DND-41 (cell line): ENCODE results near the gene PLA2G4A.

ENCODE experiments used
- CTCF ChIP-seq: IDR thresholded peaks from 2 replicates; pipeline ENCODE4 v1.5.1; 2012; ENCODE audit warnings: borderline replicate concordance, low read length, moderate library complexity, mild to moderate bottlenecking; ENCODE audit not compliant: poor library complexity, severe bottlenecking; ENCODE audit errors: extremely low read depth
- EZH2 ChIP-seq: IDR thresholded peaks from 3 replicates; pipeline ENCODE4 v1.6.1; 2012; ENCODE audit warnings: borderline replicate concordance, low read depth, mild to moderate bottlenecking, moderate library complexity, low read length, inconsistent platforms; ENCODE audit not compliant: severe bottlenecking

GRCh38 chr1:186858923-186859322, 30.2 kb downstream of the PLA2G4A start:
- TF ChIP-seq CTCF (no peak), EZH2 (no peak)
